OCI-LY3 (cell line): ENCODE data around the gene TRIM44.

Source experiments
- EZH2phosphoT487 ChIP-seq: fragments of 200-600 bp; shearing (Covaris generic); IDR thresholded peaks from 2 replicates; pipeline ENCODE4 v1.6.1; 2018; ENCODE audit warnings: antibody characterized with exemption, mixed run types, low read depth
- TF ChIP-seq, protein P1 (sequence below): fragments of 200-600, 300-600 bp; sonication (generic); IDR thresholded peaks from 2 replicates; pipeline ENCODE4 v1.5.1; 2014; ENCODE audit warnings: antibody characterized with exemption, low read length, low read depth

DNA sequence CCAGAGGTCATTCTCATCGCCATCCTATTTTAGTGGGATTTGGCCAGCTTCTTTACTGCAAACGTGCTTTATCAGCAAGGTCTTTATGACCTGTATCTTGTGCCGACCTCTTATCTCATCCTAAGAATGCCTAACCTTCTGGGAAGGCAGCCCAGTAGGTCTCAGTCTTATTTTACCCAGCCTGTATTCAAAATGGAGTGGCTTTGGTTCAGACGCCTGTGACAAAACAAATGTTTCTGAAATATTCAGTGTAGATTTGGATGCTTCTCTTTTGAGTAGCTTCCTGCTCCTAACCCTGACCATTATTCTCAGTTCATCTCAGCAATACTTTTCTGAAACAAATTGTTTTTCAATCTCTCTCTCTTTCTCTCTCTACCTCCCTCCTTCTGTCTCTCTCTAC is 60.1 kb downstream of the TRIM44 start:
- TF ChIP-seq, protein P1, sequence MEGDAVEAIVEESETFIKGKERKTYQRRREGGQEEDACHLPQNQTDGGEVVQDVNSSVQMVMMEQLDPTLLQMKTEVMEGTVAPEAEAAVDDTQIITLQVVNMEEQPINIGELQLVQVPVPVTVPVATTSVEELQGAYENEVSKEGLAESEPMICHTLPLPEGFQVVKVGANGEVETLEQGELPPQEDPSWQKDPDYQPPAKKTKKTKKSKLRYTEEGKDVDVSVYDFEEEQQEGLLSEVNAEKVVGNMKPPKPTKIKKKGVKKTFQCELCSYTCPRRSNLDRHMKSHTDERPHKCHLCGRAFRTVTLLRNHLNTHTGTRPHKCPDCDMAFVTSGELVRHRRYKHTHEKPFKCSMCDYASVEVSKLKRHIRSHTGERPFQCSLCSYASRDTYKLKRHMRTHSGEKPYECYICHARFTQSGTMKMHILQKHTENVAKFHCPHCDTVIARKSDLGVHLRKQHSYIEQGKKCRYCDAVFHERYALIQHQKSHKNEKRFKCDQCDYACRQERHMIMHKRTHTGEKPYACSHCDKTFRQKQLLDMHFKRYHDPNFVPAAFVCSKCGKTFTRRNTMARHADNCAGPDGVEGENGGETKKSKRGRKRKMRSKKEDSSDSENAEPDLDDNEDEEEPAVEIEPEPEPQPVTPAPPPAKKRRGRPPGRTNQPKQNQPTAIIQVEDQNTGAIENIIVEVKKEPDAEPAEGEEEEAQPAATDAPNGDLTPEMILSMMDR, result no peak
- TF ChIP-seq EZH2phosphoT487, result no peak
